GM20000 (cell line): ENCODE results near the gene CR1.

Experiments
- DNase-seq: peaks from one replicate; pipeline ENCODE4 v3.0.0; 2012; ENCODE audit warnings: low spot score
- TF ChIP-seq, protein P1 (sequence below): IDR thresholded peaks from 2 replicates; pipeline ENCODE4 v1.5.1; 2012; ENCODE audit warnings: mild to moderate bottlenecking, control low read depth; ENCODE audit errors: extremely low read depth, missing control alignments

CR1 gene

DNA sequence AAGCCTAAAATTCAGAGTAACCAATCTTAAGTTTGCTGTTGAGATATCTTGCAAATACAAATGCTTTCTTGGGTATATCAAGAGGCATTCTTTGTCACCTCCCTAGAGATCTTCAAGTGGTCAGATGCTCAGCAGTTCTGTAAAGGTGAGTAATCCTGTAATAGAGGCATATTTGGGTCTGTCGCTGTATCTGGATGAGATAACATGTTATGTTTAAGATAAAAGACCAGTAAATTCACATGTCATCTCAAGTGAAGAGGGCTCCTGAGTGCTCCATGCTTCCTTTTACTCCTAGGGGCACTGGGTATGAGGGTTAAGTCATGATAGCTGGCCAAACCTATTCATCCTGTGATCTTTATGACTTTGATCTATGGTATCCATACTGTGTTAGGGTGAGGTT lies 34.3 kb upstream of the CR1 start:
- TF ChIP-seq, protein P1, sequence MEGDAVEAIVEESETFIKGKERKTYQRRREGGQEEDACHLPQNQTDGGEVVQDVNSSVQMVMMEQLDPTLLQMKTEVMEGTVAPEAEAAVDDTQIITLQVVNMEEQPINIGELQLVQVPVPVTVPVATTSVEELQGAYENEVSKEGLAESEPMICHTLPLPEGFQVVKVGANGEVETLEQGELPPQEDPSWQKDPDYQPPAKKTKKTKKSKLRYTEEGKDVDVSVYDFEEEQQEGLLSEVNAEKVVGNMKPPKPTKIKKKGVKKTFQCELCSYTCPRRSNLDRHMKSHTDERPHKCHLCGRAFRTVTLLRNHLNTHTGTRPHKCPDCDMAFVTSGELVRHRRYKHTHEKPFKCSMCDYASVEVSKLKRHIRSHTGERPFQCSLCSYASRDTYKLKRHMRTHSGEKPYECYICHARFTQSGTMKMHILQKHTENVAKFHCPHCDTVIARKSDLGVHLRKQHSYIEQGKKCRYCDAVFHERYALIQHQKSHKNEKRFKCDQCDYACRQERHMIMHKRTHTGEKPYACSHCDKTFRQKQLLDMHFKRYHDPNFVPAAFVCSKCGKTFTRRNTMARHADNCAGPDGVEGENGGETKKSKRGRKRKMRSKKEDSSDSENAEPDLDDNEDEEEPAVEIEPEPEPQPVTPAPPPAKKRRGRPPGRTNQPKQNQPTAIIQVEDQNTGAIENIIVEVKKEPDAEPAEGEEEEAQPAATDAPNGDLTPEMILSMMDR, result no peak
- DNase-seq, result no peak

- DNase-seq, result no peak
- TF ChIP-seq, protein P1, result no peak
Observed at GRCh38 chr1:207462535-207462934, 33.4 kb upstream of the CR1 start.

GRCh38 chr1:207463021-207463420 lies 32.9 kb upstream of the CR1 start:
- DNase-seq, result no peak
- TF ChIP-seq, protein P1, result no peak

DNA sequence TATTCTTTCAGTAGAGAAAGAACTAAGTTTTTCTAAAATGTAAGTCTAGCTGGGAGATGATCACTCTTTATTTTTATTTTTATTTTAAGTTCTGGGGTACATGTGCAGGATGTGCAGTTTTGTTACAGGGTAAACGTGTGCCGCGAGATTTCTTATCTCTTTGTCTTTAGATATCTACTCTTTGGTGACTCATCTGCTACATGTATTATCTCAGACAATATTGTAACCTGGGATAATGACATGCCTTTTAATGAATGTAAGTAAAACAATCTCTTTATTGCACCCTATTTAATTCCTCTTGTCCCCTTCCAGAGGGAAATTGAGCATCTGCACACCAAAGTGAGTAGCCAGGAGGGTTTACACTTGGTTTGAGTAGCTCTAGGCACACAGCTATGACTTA lies 32.4 kb upstream of the CR1 start:
- TF ChIP-seq, protein P1, result no peak
- no peak for DNase-seq

DNA sequence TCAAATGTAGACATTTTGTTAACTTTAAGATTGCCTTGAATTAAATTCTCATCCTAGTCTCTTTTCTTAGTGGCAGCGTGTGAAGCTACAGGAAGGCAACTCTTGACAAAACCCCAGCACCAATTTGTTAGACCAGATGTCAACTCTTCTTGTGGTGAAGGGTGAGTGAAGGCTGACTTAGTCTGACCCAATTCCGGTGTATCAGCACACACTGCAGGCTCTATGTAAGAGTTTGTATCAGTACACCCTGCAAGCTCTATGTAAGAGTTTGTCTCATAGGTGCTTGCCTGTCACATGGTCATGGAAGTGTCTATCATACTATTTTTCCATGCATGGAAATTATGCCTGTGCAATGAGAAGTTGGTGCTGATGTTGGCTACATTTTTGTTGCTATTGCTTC lies 25.0 kb upstream of the CR1 start:
- TF ChIP-seq, protein P1, result no peak
- no peak for DNase-seq

GRCh38 chr1:207474210-207474609 lies 21.7 kb upstream of the CR1 start:
- TF ChIP-seq, protein P1, result no peak
- no peak for DNase-seq

GRCh38 chr1:207486198-207486597 lies 9.8 kb upstream of the CR1 start:
- DNase-seq, result no peak
- TF ChIP-seq, protein P1, result no peak
